Activated CD4-positive, alpha-beta memory T cell treated with anti-CD3 and anti-CD28 coated beads for 36 hours (primary cell): ENCODE measurements around the gene EVI5L. TPM values are rescaled to one million over a fixed set of nuclear protein-coding genes. Genes with fewer than 3 reads are reported as not detected.
"Not testable (repeated sequence)": the region's sequence is repeated elsewhere in the genome, so short reads cannot be mapped to it uniquely, and the experiment has no call there.

Experiments used
- CTCF ChIA-PET: fragments of 350-600 bp; sonication (Branson Sonifier 250); formaldehyde crosslinking; loops from one replicate; lab custom pipeline; 2021; ENCODE audit warnings: antibody characterized with exemption, inconsistent platforms; lab: Charles Lee
- POLR2A ChIA-PET: fragments of 350-600 bp; sonication (Branson Sonifier 250); formaldehyde crosslinking; loops from one replicate; lab custom pipeline; 2021; ENCODE audit warnings: antibody characterized with exemption; lab: Charles Lee
- DNase-seq: peaks from one replicate; pipeline ENCODE4 v3.0.0-alpha.2; 2020
- H3K27ac Mint-ChIP-seq: one replicate; pipeline ENCODE4 v1.8.0; 2021; ENCODE audit warnings: mixed read lengths
- H3K27me3 Mint-ChIP-seq: one replicate; pipeline ENCODE4 v1.8.0; 2021; ENCODE audit warnings: mixed read lengths
- H3K36me3 Mint-ChIP-seq: one replicate; pipeline ENCODE4 v1.8.0; 2021; ENCODE audit warnings: mixed read lengths
- H3K4me1 Mint-ChIP-seq: one replicate; pipeline ENCODE4 v1.8.0; 2021; ENCODE audit warnings: low read depth, mixed read lengths
- H3K4me3 Mint-ChIP-seq: one replicate; pipeline ENCODE4 v1.8.0; 2021; ENCODE audit warnings: mild to moderate bottlenecking, mixed read lengths
- H3K9me3 Mint-ChIP-seq: one replicate; pipeline ENCODE4 v1.8.0; 2021; ENCODE audit warnings: mixed read lengths
- intact Hi-C: fragments of 100-400 bp; cut with micrococcal nuclease; formaldehyde crosslinking; loops from one replicate; pipeline ENCODE4 v1.15.1; 2023
- total RNA-seq, 2 experiments: library from RNA; stranded (reverse); gene quantifications; one replicate each; pipeline ENCODE4 v1.2.3, GENCODE V29; 2021

The EVI5L gene
- total RNA-seq, 2 experiments from 2014 or later, result 5.0 to 5.6 TPM

GRCh38 chr19:7856679-7857663, 27.0 kb downstream of the EVI5L start:
- Mint-ChIP-seq H3K4me1 (peaks cover 13% of the 10 kb centered on the region), H3K36me3 (no peaks in the 10 kb centered on the region), H3K9me3 (no peaks in the 10 kb centered on the region), H3K27me3 (peaks cover 5% of the 10 kb centered on the region), H3K4me3 (no peak overlapping the region), H3K27ac (no peak overlapping the region)
- ChIA-PET CTCF (interaction anchor here (0.5 to 3.2 kb wide), 3 partner anchors 12 to 1517 kb away, joined by 3 to 12 read pairs (median 4); no protein-coding TSS in a partner anchor), POLR2A (interaction anchor here (1.3 kb wide), 1 partner anchor 227 kb away, joined by 4 read pairs; the partner anchor contains the start of genes PET100 and XAB2)
- intact Hi-C loops, result no loop called here
- no peak for DNase-seq

DNA sequence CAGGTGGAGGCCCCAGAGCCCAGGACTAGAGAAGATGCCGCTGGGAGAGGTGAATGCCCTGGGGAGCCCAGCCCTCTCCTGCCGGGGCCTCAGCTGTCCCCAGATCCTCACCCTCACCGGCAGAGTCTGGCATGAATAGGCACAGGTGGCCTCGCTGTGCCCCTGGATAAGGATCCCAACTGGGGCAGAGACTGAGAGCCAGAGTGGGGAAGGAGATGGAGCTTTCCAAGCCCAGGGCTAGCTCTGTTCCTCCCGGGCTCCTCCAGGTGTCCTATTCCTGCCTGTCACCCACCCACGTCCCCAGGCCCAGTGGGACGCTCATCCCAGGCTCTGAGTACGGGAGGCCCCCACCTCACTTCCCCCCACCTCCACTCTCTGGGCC, 27.7 kb downstream of the EVI5L start:
- intact Hi-C loops, result no loop called here
- H3K4me1 Mint-ChIP-seq, result peaks cover 16% of the 10 kb centered on the region
- no peaks in the 10 kb centered on the region for H3K36me3 Mint-ChIP-seq
- no peak for DNase-seq
- H3K4me3 Mint-ChIP-seq, result no peak overlapping the region
- H3K27me3 Mint-ChIP-seq, result peaks cover 5% of the 10 kb centered on the region
- no peaks in the 10 kb centered on the region for H3K9me3 Mint-ChIP-seq
- POLR2A ChIA-PET, result interaction anchor here (1.3 kb wide), 1 partner anchor 228 kb away, joined by 4 read pairs; the partner anchor contains the start of genes PET100 and XAB2
- no peak overlapping the region for H3K27ac Mint-ChIP-seq
- CTCF ChIA-PET, result interaction anchor here (0.5 to 3.2 kb wide), 3 partner anchors 11 to 1518 kb away, joined by 3 to 12 read pairs (median 4); no protein-coding TSS in a partner anchor

- ChIA-PET POLR2A (interaction anchor here (0.5 to 1.3 kb wide), 2 partner anchors 66 to 229 kb away, joined by 3 to 4 read pairs; partner anchors contain the start of genes PET100 and XAB2), CTCF (interaction anchor here (0.6 to 3.2 kb wide), 3 partner anchors 11 to 708 kb away, joined by 4 to 12 read pairs (median 6); no protein-coding TSS in a partner anchor)
- peak; percentile 30 for DNase-seq
- Mint-ChIP-seq H3K27ac (no peak overlapping the region), H3K4me1 (peaks cover 11% of the 10 kb centered on the region), H3K27me3 (peaks cover 5% of the 10 kb centered on the region), H3K36me3 (no peaks in the 10 kb centered on the region), H3K4me3 (no peak overlapping the region), H3K9me3 (no peaks in the 10 kb centered on the region)
- intact Hi-C loops, result no loop called here
These were observed 28.2 kb downstream of the EVI5L start for GRCh38 chr19:7858109-7858770.

DNA sequence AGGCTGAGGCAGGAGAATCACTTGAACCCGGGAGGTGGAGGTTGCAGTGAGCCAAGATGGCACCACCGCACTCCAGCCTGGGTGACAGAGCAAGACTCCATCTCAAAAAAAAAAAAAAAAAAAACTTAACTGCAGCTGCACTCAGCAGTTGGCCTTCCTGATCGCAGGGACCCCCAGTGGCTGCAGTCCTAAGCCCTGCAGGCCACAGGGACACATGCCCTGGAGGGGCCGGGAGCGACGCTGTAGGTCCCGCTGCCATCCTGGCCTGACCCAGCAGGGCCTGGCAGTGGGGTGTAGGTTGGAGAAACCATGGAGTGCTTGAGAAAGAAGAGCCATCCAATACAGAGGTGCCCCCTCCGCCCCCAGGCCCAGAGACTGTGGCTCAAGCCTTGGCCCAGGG, 29.1 kb downstream of the EVI5L start:
- ChIA-PET POLR2A (interaction anchor here (0.5 kb wide), 1 partner anchor 65 kb away, joined by 3 read pairs; no protein-coding TSS in a partner anchor), CTCF (interaction anchor here (0.6 to 3.2 kb wide), 2 partner anchors 10 to 707 kb away, joined by 6 to 12 read pairs; no protein-coding TSS in a partner anchor)
- H3K4me3 Mint-ChIP-seq, H3K9me3 Mint-ChIP-seq, H3K27me3 Mint-ChIP-seq, H3K27ac Mint-ChIP-seq, intact Hi-C loops, DNase-seq, H3K36me3 Mint-ChIP-seq: not testable (repeated sequence)
- H3K4me1 Mint-ChIP-seq, result peaks cover 11% of the 10 kb centered on the region

GRCh38 chr19:7859831-7860713, 30.1 kb downstream of the EVI5L start:
- H3K4me1 Mint-ChIP-seq, result peaks cover 18% of the 10 kb centered on the region
- no peak for DNase-seq
- ChIA-PET CTCF (interaction anchor here (1.2 to 3.2 kb wide), 2 partner anchors 9 kb away, joined by 6 to 12 read pairs; no protein-coding TSS in a partner anchor), POLR2A (no interaction called here)
- H3K36me3 Mint-ChIP-seq, result no peaks in the 10 kb centered on the region
- no peak overlapping the region for H3K27ac Mint-ChIP-seq
- H3K4me3 Mint-ChIP-seq, result no peak overlapping the region
- H3K9me3 Mint-ChIP-seq, result no peaks in the 10 kb centered on the region
- intact Hi-C loops, result no loop called here
- H3K27me3 Mint-ChIP-seq, result peaks cover 10% of the 10 kb centered on the region

- intact Hi-C loops, result no loop called here
- H3K9me3 Mint-ChIP-seq, result no peaks in the 10 kb centered on the region
These were observed 30.9 kb downstream of the EVI5L start for GRCh38 chr19:7860714-7861618.

DNA sequence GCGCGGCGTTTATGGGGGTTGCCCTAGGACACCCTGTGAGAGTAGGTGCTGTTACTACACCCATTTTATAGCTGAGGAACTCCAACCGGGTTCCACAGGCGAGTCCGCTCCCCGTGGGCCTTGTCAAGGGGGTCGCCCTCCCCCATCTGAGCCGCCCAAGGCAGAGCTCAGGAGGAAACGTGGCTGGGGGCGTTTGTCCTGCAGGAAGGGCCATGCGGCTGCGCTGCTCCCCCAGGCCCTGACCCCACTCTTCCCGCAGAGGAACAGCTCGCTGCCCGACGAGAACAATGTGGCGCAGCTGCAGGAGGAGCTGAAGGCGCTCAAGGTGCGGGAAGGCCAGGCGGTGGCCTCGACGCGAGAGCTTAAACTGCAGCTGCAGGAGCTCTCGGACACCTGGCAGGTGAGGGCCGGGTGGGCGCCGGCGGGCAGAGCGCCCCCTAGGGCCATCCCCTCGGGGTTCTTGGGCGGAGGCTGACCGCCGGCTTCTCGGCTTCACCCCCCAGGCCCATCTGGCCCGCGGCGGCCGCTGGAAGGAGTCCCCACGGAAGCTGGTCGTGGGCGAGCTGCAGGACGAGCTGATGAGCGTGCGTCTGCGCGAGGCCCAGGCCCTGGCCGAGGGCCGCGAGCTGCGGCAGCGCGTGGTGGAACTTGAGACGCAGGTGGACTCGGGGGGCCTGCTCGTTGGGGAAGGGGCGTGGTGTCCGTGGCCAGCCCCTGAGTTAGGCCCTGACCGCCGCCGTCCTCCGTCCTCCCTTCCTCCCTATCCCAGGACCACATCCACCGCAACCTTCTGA, 31.8 kb downstream of the EVI5L start:
- intact Hi-C loops, result no loop called here
- POLR2A ChIA-PET, result interaction anchor here (1.1 kb wide), 1 partner anchor 81 kb away, joined by 5 read pairs; the partner anchor contains the start of gene TIMM44
- Mint-ChIP-seq H3K27ac (no peak overlapping the region), H3K4me1 (peaks cover 22% of the 10 kb centered on the region), H3K36me3 (no peaks in the 10 kb centered on the region), H3K9me3 (no peaks in the 10 kb centered on the region), H3K4me3 (peak overlapping the region; percentile 26), H3K27me3 (peaks cover 13% of the 10 kb centered on the region)
- DNase-seq, result no peak
- CTCF ChIA-PET, result interaction anchor here (0.6 to 1.9 kb wide), 5 partner anchors 10 to 293 kb away, joined by 3 to 8 read pairs (median 4); partner anchors contain the start of gene TRAPPC5

More at GRCh38 chr19:7860714-7861618, 30.9 kb downstream of the EVI5L start:
- no peak for DNase-seq
- Mint-ChIP-seq H3K4me3 (no peak overlapping the region), H3K36me3 (no peaks in the 10 kb centered on the region), H3K4me1 (peaks cover 22% of the 10 kb centered on the region), H3K27ac (no peak overlapping the region), H3K27me3 (peaks cover 13% of the 10 kb centered on the region)
- ChIA-PET CTCF (interaction anchor here (0.6 to 1.3 kb wide), 3 partner anchors 8 to 275 kb away, joined by 3 to 8 read pairs (median 6); no protein-coding TSS in a partner anchor), POLR2A (interaction anchor here (1.1 kb wide), 1 partner anchor 82 kb away, joined by 5 read pairs; the partner anchor contains the start of gene TIMM44)

GRCh38 chr19:7862413-7862951, 32.5 kb downstream of the EVI5L start:
- POLR2A ChIA-PET, result no interaction called here
- no peaks in the 10 kb centered on the region for H3K36me3 Mint-ChIP-seq
- peak overlapping the region; percentile 26 for H3K4me3 Mint-ChIP-seq
- H3K27ac Mint-ChIP-seq, result no peak overlapping the region
- H3K4me1 Mint-ChIP-seq, result peaks cover 22% of the 10 kb centered on the region
- H3K9me3 Mint-ChIP-seq, result no peaks in the 10 kb centered on the region
- peak; percentile 88 for DNase-seq
- intact Hi-C loops, result no loop called here
- CTCF ChIA-PET, result interaction anchor here (1.1 to 1.9 kb wide), 4 partner anchors 10 to 294 kb away, joined by 3 to 8 read pairs (median 4); partner anchors contain the start of gene TRAPPC5
- peaks cover 13% of the 10 kb centered on the region for H3K27me3 Mint-ChIP-seq

DNA sequence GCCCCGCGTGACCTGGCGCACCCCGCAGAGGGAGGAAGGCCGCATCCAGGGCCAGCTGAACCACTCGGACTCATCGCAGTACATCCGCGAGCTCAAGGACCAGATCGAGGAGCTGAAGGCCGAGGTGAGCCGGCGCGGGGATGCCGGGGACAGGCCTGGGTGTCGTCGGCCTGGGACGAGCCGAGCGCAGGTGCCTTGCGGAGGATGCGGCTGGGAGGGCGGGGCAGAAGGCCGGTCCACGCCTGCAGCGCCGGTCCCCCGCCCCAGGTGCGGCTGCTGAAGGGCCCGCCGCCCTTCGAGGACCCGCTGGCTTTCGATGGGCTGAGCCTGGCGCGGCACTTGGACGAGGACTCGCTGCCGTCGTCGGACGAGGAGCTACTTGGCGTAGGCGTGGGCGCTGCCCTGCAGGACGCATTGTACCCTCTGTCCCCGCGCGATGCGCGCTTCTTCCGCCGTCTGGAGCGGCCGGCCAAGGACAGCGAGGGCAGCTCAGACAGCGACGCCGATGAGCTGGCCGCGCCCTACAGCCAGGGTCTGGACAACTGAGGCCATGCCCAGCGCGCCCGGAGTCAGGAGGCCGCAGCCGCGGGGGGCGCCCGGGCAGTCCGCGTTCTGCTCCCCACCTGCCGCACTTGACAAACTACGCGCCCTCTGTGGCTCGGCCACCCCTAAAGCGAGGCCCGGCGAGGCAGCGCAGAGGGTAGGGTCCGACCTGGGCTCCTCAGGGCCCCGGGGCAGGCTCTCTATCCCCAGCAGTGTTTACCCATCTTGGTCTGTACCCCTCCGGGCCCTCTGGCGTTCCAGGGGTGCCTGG, 33.3 kb downstream of the EVI5L start:
- peaks cover 13% of the 10 kb centered on the region for H3K27me3 Mint-ChIP-seq
- peaks cover 24% of the 10 kb centered on the region for H3K4me1 Mint-ChIP-seq
- CTCF ChIA-PET, result interaction anchor here (1.3 to 1.9 kb wide), 2 partner anchors 11 to 12 kb away, joined by 4 read pairs; no protein-coding TSS in a partner anchor
- no peaks in the 10 kb centered on the region for H3K36me3 Mint-ChIP-seq
- POLR2A ChIA-PET, result no interaction called here
- H3K9me3 Mint-ChIP-seq, result no peaks in the 10 kb centered on the region
- intact Hi-C loops, result no loop called here
- peak; percentile 30 for DNase-seq
- no peak overlapping the region for H3K27ac Mint-ChIP-seq
- H3K4me3 Mint-ChIP-seq, result no peak overlapping the region
